ENCODE measurements around the gene GRPEL1. TPM values are rescaled to one million over a fixed set of nuclear protein-coding genes. Genes with fewer than 3 reads are reported as not detected.
A peak's percentile ranks its signal among the peaks of the same experiment; 100 is the strongest.

GRPEL1 gene
- total RNA-seq, 2 donors from 2014 or later = 22.2 to 22.6 TPM

GRCh38 chr4:7070729-7071511 lies 3.1 kb upstream of the GRPEL1 start:
- intact Hi-C loops (cut with DNase I) = no loop called here
- DNase-seq (ENCODE audit: low spot score) = peak; percentile 93

- intact Hi-C loops (cut with DNase I) = loop anchor here in 1 of 2 donors (10.0 kb wide), 1 partner anchor 354 kb away; the partner anchor contains the start of gene BLOC1S4
- peak; percentile 78 for DNase-seq (ENCODE audit: low spot score)
Observed at GRCh38 chr4:7068883-7069282, 1.0 kb upstream of the GRPEL1 start.

- peak; percentile 100 for DNase-seq (ENCODE audit: low spot score)
- intact Hi-C loops (cut with DNase I) = loop anchor here in 1 of 2 donors (10.0 kb wide), 1 partner anchor 354 kb away; the partner anchor contains the start of gene BLOC1S4
Observed at GRCh38 chr4:7068279-7068842, 497 bp upstream of the GRPEL1 start.

- intact Hi-C loops (cut with DNase I) = loop anchor here in 1 of 2 donors (10.0 kb wide), 1 partner anchor 352 kb away; the partner anchor contains the start of gene BLOC1S4
- no peak for DNase-seq (ENCODE audit: low spot score)
Observed at GRCh38 chr4:7067126-7067451, 775 bp downstream of the GRPEL1 start.

- DNase-seq (ENCODE audit: low spot score) = no peak
- intact Hi-C loops (cut with DNase I) = loop anchor here in 1 of 2 donors (10.0 kb wide), 1 partner anchor 352 kb away; the partner anchor contains the start of gene BLOC1S4
Observed at GRCh38 chr4:7066493-7066892, 1.4 kb downstream of the GRPEL1 start.

GRCh38 chr4:7066006-7066405 lies 1.9 kb downstream of the GRPEL1 start:
- intact Hi-C loops (cut with DNase I) = loop anchor here in 1 of 2 donors (10.0 kb wide), 1 partner anchor 351 kb away; the partner anchor contains the start of gene BLOC1S4
- no peak for DNase-seq (ENCODE audit: low spot score)

- intact Hi-C loops (cut with DNase I) = loop anchor here in 1 of 2 donors (10.0 kb wide), 1 partner anchor 349 kb away; the partner anchor contains the start of gene BLOC1S4
- no peak for DNase-seq (ENCODE audit: low spot score)
Observed at GRCh38 chr4:7063362-7063761, 4.5 kb downstream of the GRPEL1 start.

GRCh38 chr4:7062816-7063215 lies 5.0 kb downstream of the GRPEL1 start:
- intact Hi-C loops (cut with DNase I) = loop anchor here in 1 of 2 donors (10.0 kb wide), 1 partner anchor 348 kb away; the partner anchor contains the start of gene BLOC1S4
- DNase-seq (ENCODE audit: low spot score) = no peak

GRCh38 chr4:7061815-7062214 lies 6.0 kb downstream of the GRPEL1 start:
- intact Hi-C loops (cut with DNase I) = loop anchor here in 1 of 2 donors (10.0 kb wide), 1 partner anchor 347 kb away; the partner anchor contains the start of gene BLOC1S4
- DNase-seq (ENCODE audit: low spot score) = no peak

GRCh38 chr4:7060346-7061150 lies 7.3 kb downstream of the GRPEL1 start:
- intact Hi-C loops (cut with DNase I) = loop anchor here in 1 of 2 donors (10.0 kb wide), 1 partner anchor 346 kb away; the partner anchor contains the start of gene BLOC1S4
- no peak for DNase-seq (ENCODE audit: low spot score)

GRCh38 chr4:7059662-7060061 lies 8.2 kb downstream of the GRPEL1 start:
- DNase-seq (ENCODE audit: low spot score) = no peak
- intact Hi-C loops (cut with DNase I) = loop anchor here in 1 of 2 donors (10.0 kb wide), 1 partner anchor 345 kb away; the partner anchor contains the start of gene BLOC1S4

- no peak for DNase-seq (ENCODE audit: low spot score)
Observed at GRCh38 chr4:7058792-7059191, 9.1 kb downstream of the GRPEL1 start.

GRCh38 chr4:7055990-7056325 lies 11.9 kb downstream of the GRPEL1 start:
- intact Hi-C loops (cut with DNase I) = no loop called here
- DNase-seq (ENCODE audit: low spot score) = peak; percentile 66

More at GRCh38 chr4:7058792-7059191, 9.1 kb downstream of the GRPEL1 start:
- intact Hi-C loops (cut with DNase I) = no loop called here

GRCh38 chr4:7055111-7055989 lies 12.5 kb downstream of the GRPEL1 start:
- DNase-seq (ENCODE audit: low spot score) = no peak
- intact Hi-C loops (cut with DNase I) = no loop called here

- intact Hi-C loops (cut with DNase I) = no loop called here
- peak; percentile 73 for DNase-seq (ENCODE audit: low spot score)
Observed at GRCh38 chr4:7054106-7054880, 13.6 kb downstream of the GRPEL1 start.

GRCh38 chr4:7052923-7053715 lies 14.7 kb downstream of the GRPEL1 start:
- no peak for DNase-seq (ENCODE audit: low spot score)
- intact Hi-C loops (cut with DNase I) = no loop called here

GRCh38 chr4:7052313-7052712 lies 15.6 kb downstream of the GRPEL1 start:
- no peak for DNase-seq (ENCODE audit: low spot score)
- intact Hi-C loops (cut with DNase I) = no loop called here
